Measurements from ENCODE around the gene SLC52A1. TPM values are rescaled to one million over a fixed set of nuclear protein-coding genes. Genes with fewer than 3 reads are reported as not detected.
A peak's percentile ranks its signal among the peaks of the same experiment; 100 is the strongest.

The SLC52A1 gene
- total and polyA plus RNA-seq, 5 donors from 2014 or later: 0.22 to 0.41 (median 0.27) TPM; not detected in 2

DNA sequence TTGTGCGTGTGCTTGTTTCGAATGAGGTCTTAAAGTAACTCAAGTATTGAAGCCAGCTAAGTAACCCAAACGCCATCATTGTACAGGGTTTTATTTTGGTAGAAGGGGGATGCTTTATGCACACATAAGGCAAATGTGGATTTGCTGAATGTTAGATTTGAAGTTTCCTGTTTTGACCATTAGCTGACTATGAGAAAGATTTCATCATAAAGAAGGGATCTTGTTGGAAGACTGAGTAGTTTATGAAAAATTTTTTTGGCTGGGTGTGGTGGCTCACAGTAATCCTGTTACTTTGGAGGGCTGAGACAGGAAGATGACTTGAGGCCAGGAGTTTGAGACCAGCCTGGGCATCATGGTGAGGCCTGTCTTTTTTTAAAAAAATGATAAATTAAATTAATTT, 33.0 kb upstream of the SLC52A1 start:
- no peak for ATAC-seq (ENCODE audit: low read depth in 2 of 2)
- Mint-ChIP-seq H3K9me3 (no peaks in the 10 kb centered on the region), H3K27me3 (peaks cover 13% of the 10 kb centered on the region), H3K27ac (no peak overlapping the region), H3K4me1 (peaks cover 0 to 3% (median 0%) of the 10 kb centered on the region in 4 donors), H3K36me3 (peaks cover 5% of the 10 kb centered on the region), H3K4me3 (no peak overlapping the region)
- H3K4me1 ChIP-seq (ENCODE audit: control insufficient read depth, insufficient read depth, low read length, poor library complexity, severe bottlenecking): no peaks in the 10 kb centered on the region
- no peaks in the 10 kb centered on the region for H3K9me3 ChIP-seq (ENCODE audit: control insufficient read depth in 2 of 2, low read length in 2 of 2)
- DNase-seq: no peak
- no peaks in the 10 kb centered on the region for H3K36me3 ChIP-seq (ENCODE audit: control insufficient read depth, insufficient read depth, low read length)
- H3K27ac ChIP-seq (ENCODE audit: insufficient read depth, low read length, poor library complexity, severe bottlenecking): no peak overlapping the region
- no peak overlapping the region for H3K4me3 ChIP-seq (ENCODE audit: low read depth, low read length)
- no peaks in the 10 kb centered on the region for H3K27me3 ChIP-seq (ENCODE audit: control insufficient read depth, insufficient read depth, low read length)

DNA sequence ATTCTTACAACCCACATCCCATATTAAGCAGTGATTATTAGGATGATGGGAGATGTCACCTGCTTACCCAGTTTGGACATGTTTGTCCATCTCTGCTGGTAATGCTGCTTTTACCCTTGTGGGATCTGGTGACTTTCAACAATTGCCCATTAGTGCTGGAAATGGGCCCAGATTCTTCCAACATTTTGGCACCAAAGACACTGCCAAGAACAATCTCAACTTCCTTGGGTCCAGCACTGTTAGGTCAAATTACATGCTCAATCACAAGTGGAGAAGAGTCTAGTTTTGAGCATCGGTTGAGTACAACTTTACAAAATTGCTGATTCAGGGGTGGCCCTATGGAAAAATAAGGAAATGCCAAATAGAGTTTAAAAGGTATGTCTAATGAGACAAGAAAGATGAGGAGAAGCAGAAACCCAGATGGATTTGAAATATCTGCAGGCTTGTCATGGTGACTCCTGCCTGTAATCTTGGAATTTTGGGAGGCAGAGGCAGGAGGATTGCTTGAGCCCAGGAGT, 30.1 kb upstream of the SLC52A1 start:
- Histone ChIP-seq H3K27ac (ENCODE audit: insufficient read depth, low read length, poor library complexity, severe bottlenecking) (no peak overlapping the region), H3K9me3 (ENCODE audit: control insufficient read depth in 2 of 2, low read length in 2 of 2) (no peaks in the 10 kb centered on the region), H3K4me3 (ENCODE audit: low read depth, low read length) (no peak overlapping the region), H3K36me3 (ENCODE audit: control insufficient read depth, insufficient read depth, low read length) (no peaks in the 10 kb centered on the region), H3K27me3 (ENCODE audit: control insufficient read depth, insufficient read depth, low read length) (no peaks in the 10 kb centered on the region), H3K4me1 (ENCODE audit: control insufficient read depth, insufficient read depth, low read length, poor library complexity, severe bottlenecking) (peaks cover 5% of the 10 kb centered on the region)
- DNase-seq (no peak), ATAC-seq (ENCODE audit: low read depth in 2 of 2) (no peak)
- no peaks in the 10 kb centered on the region for H3K9me3 Mint-ChIP-seq
- peaks cover 5% of the 10 kb centered on the region for H3K36me3 Mint-ChIP-seq
- H3K27me3 Mint-ChIP-seq: peaks cover 13% of the 10 kb centered on the region
- H3K27ac Mint-ChIP-seq: no peak overlapping the region
- H3K4me1 Mint-ChIP-seq: peaks cover 3 to 8% (median 6%) of the 10 kb centered on the region in 4 donors
- no peak overlapping the region for H3K4me3 Mint-ChIP-seq

DNA sequence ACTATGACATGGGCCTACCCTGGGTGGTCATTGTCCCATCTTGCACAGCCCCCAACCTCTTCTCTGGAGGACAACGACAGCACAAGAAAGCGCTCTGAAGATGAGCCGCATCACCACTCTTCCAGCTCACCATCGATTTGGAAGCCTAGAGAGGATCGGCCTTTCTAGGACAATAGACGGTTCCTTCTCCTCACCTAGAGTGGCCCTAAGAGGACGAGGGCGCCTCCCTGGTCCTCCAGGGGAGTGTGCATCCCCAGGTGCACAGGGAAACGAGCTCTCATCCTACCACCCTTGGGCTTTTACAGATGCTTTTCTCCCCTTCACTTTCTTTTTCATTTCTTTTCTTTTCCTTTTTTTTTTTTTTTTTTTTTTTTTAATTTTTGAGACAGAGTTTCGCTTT, 20.3 kb upstream of the SLC52A1 start:
- H3K27me3 ChIP-seq (ENCODE audit: control insufficient read depth, insufficient read depth, low read length): no peaks in the 10 kb centered on the region
- H3K9me3 ChIP-seq (ENCODE audit: control insufficient read depth in 2 of 2, low read length in 2 of 2): no peaks in the 10 kb centered on the region
- ATAC-seq (ENCODE audit: low read depth in 2 of 2): no peak
- no peak overlapping the region for H3K27ac ChIP-seq (ENCODE audit: insufficient read depth, low read length, poor library complexity, severe bottlenecking)
- DNase-seq: no peak
- H3K4me3 ChIP-seq (ENCODE audit: low read depth, low read length): no peak overlapping the region
- H3K36me3 ChIP-seq (ENCODE audit: control insufficient read depth, insufficient read depth, low read length): no peaks in the 10 kb centered on the region
- H3K4me3 Mint-ChIP-seq: peak overlapping the region in 1 of 4 donors; percentile 65
- peaks cover 3% of the 10 kb centered on the region for H3K36me3 Mint-ChIP-seq
- peaks cover 3% of the 10 kb centered on the region for H3K4me1 ChIP-seq (ENCODE audit: control insufficient read depth, insufficient read depth, low read length, poor library complexity, severe bottlenecking)
- peaks cover 0 to 1% (median 0%) of the 10 kb centered on the region in 7 donors for H3K9me3 Mint-ChIP-seq
- H3K27ac Mint-ChIP-seq: no peak overlapping the region
- no peaks in the 10 kb centered on the region for H3K27me3 Mint-ChIP-seq
- H3K4me1 Mint-ChIP-seq: peaks cover 0 to 15% (median 4%) of the 10 kb centered on the region in 4 donors

DNA sequence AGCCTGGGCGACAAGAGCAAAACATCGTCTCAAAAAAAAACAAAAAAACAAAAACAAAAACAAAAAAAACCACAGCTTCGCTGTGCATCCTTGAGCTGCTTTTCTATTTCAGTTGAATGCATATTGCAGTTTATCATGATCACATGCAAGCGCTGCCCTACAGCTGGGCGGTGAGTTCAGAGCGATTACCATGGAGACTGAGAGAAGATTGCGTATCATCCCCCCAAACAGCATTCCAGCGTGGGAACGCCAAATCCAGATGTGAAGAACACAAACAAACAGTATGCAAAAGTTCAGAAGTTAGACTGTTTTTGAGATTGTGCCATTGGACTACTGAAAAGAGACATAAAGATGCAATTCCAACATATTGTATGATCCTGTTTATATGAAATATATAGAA, 15.1 kb upstream of the SLC52A1 start:
- Mint-ChIP-seq H3K9me3 (peaks cover 0 to 2% (median 0%) of the 10 kb centered on the region in 7 donors), H3K27ac (peak overlapping the region; percentile 83 to 98 (median 98)), H3K4me1 (peaks cover 15 to 59% (median 35%) of the 10 kb centered on the region in 4 donors), H3K27me3 (no peaks in the 10 kb centered on the region), H3K4me3 (peak overlapping the region in 1 of 4 donors; percentile 80), H3K36me3 (peaks cover 3% of the 10 kb centered on the region)
- H3K27me3 ChIP-seq (ENCODE audit: control insufficient read depth, insufficient read depth, low read length): no peaks in the 10 kb centered on the region
- no peak for ATAC-seq (ENCODE audit: low read depth in 2 of 2)
- no peak for DNase-seq
- peaks cover 40% of the 10 kb centered on the region for H3K4me1 ChIP-seq (ENCODE audit: control insufficient read depth, insufficient read depth, low read length, poor library complexity, severe bottlenecking)
- H3K9me3 ChIP-seq (ENCODE audit: control insufficient read depth in 2 of 2, low read length in 2 of 2): no peaks in the 10 kb centered on the region
- no peaks in the 10 kb centered on the region for H3K36me3 ChIP-seq (ENCODE audit: control insufficient read depth, insufficient read depth, low read length)
- H3K27ac ChIP-seq (ENCODE audit: insufficient read depth, low read length, poor library complexity, severe bottlenecking): peak overlapping the region; percentile 47
- no peak overlapping the region for H3K4me3 ChIP-seq (ENCODE audit: low read depth, low read length)

DNA sequence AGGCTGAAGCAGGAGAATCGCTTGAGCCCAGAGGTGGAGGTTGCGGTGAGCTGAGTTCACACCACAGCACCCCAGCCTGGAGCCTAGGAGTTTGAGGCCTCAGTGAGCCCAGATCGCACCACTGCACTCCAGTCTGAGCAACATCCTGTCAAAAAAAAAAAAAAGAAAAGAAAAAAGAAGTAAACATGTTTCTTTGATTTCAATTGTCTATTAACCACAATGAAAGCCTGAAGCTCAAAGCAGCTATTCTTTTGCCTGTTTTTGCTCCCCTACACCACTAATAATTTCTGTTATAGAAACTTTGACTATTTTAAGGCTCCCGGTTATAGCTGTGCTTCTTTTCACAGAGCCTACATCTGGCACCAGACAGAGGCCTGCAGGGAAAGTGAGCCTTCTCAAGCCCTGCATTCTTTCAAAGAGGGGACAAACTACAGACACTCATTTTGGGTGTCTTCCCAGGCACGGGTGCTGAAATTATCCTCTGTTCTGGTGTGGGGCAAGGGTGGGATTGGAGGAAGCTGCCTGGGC, 14.2 kb upstream of the SLC52A1 start:
- Histone ChIP-seq H3K9me3 (ENCODE audit: control insufficient read depth in 2 of 2, low read length in 2 of 2) (no peaks in the 10 kb centered on the region), H3K27me3 (ENCODE audit: control insufficient read depth, insufficient read depth, low read length) (no peaks in the 10 kb centered on the region), H3K36me3 (ENCODE audit: control insufficient read depth, insufficient read depth, low read length) (no peaks in the 10 kb centered on the region), H3K4me1 (ENCODE audit: control insufficient read depth, insufficient read depth, low read length, poor library complexity, severe bottlenecking) (peaks cover 44% of the 10 kb centered on the region), H3K27ac (ENCODE audit: insufficient read depth, low read length, poor library complexity, severe bottlenecking) (peak overlapping the region; percentile 47), H3K4me3 (ENCODE audit: low read depth, low read length) (peak overlapping the region; percentile 69)
- Mint-ChIP-seq H3K36me3 (peaks cover 3% of the 10 kb centered on the region), H3K4me3 (peak overlapping the region; percentile 72 to 94 (median 81)), H3K4me1 (peaks cover 19 to 68% (median 36%) of the 10 kb centered on the region in 4 donors), H3K27ac (peak overlapping the region; percentile 95 to 98 (median 98)), H3K27me3 (no peaks in the 10 kb centered on the region), H3K9me3 (peaks cover 0 to 2% (median 0%) of the 10 kb centered on the region in 7 donors)
- DNase-seq: peak; percentile 51 to 86 (median 81)
- peak; percentile 97 to 98 for ATAC-seq (ENCODE audit: low read depth in 2 of 2)

DNA sequence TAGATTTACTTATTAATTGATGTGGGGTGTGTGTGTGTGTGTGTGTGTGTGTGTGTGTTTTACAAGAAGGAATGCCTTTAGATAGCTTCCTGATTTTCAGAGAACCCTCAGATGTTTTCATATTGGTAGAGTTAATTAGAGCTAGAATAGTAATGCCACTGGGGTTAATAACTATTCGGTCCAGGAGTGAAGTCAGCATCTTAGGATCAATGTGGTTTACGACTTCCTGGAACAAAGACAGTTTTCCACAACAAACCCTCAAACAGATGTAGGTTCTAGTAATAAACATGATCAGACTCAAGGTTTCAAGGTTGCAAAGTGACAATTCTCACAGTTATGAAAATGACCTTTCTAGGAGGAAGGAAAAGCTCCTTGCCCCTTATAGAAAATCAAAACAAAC, 12.2 kb upstream of the SLC52A1 start:
- peak overlapping the region; percentile 41 to 80 (median 58) for H3K4me3 Mint-ChIP-seq
- H3K27me3 ChIP-seq (ENCODE audit: control insufficient read depth, insufficient read depth, low read length): no peaks in the 10 kb centered on the region
- peaks cover 44% of the 10 kb centered on the region for H3K4me1 ChIP-seq (ENCODE audit: control insufficient read depth, insufficient read depth, low read length, poor library complexity, severe bottlenecking)
- H3K4me1 Mint-ChIP-seq: peaks cover 19 to 79% (median 42%) of the 10 kb centered on the region in 4 donors
- no peaks in the 10 kb centered on the region for H3K9me3 ChIP-seq (ENCODE audit: control insufficient read depth in 2 of 2, low read length in 2 of 2)
- H3K36me3 Mint-ChIP-seq: no peaks in the 10 kb centered on the region
- peaks cover 0 to 2% (median 0%) of the 10 kb centered on the region in 7 donors for H3K9me3 Mint-ChIP-seq
- DNase-seq (peak in 1 of 3 donors; percentile 33), ATAC-seq (ENCODE audit: low read depth in 2 of 2) (no peak)
- H3K4me3 ChIP-seq (ENCODE audit: low read depth, low read length): peak overlapping the region; percentile 37
- H3K27ac Mint-ChIP-seq: peak overlapping the region; percentile 95 to 98 (median 98)
- no peaks in the 10 kb centered on the region for H3K27me3 Mint-ChIP-seq
- no peaks in the 10 kb centered on the region for H3K36me3 ChIP-seq (ENCODE audit: control insufficient read depth, insufficient read depth, low read length)
- no peak overlapping the region for H3K27ac ChIP-seq (ENCODE audit: insufficient read depth, low read length, poor library complexity, severe bottlenecking)

DNA sequence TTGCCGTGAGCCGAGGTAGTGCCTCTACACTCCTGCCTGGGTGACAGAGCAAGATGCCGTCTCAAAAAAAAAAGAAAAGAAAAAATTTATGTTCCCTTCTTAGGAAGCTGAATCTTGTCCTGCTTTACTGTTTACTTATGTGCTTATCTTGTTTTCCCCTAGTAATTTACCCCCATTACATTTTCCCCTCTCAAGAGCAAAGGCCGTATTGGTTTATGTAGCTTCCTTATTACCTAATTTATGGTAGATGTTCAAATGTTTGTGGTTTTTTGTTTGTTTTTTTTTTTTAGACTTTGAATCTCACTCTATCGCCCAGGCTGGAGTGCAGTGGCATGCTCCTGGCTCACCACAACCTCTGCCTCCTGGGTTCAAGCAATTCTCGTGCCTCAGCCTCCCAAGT, 10.3 kb upstream of the SLC52A1 start:
- Mint-ChIP-seq H3K27ac (peak overlapping the region; percentile 76 to 87 (median 82)), H3K9me3 (peaks cover 0 to 2% (median 0%) of the 10 kb centered on the region in 7 donors), H3K4me1 (peaks cover 23 to 82% (median 43%) of the 10 kb centered on the region in 4 donors), H3K27me3 (no peaks in the 10 kb centered on the region), H3K4me3 (peak overlapping the region; percentile 15 to 66 (median 44)), H3K36me3 (no peaks in the 10 kb centered on the region)
- Histone ChIP-seq H3K36me3 (ENCODE audit: control insufficient read depth, insufficient read depth, low read length) (no peaks in the 10 kb centered on the region), H3K9me3 (ENCODE audit: control insufficient read depth in 2 of 2, low read length in 2 of 2) (no peaks in the 10 kb centered on the region), H3K27me3 (ENCODE audit: control insufficient read depth, insufficient read depth, low read length) (no peaks in the 10 kb centered on the region), H3K27ac (ENCODE audit: insufficient read depth, low read length, poor library complexity, severe bottlenecking) (no peak overlapping the region), H3K4me3 (ENCODE audit: low read depth, low read length) (no peak overlapping the region), H3K4me1 (ENCODE audit: control insufficient read depth, insufficient read depth, low read length, poor library complexity, severe bottlenecking) (peaks cover 46% of the 10 kb centered on the region)
- no peak for ATAC-seq (ENCODE audit: low read depth in 2 of 2)
- DNase-seq: no peak

DNA sequence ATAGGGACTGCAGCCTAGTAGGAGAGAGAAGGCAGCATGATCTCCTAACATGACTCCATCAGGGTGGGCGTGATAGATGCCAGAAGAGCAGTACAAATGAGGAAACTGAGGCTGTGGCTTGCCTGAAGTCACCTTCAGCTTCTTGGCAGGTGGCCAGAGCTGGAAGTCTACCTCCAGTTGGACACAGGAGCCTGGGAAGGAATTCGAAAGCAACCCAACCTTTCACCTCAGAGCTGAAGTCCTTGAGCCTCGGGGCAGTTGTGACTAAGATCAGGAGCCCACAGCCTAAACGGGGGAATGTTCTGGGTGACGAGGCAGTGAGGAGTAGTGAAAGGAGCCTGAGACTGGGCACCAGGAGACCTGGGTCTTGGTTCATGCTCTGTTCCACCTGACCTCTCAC, 9.4 kb upstream of the SLC52A1 start:
- Histone ChIP-seq H3K36me3 (ENCODE audit: control insufficient read depth, insufficient read depth, low read length) (no peaks in the 10 kb centered on the region), H3K27ac (ENCODE audit: insufficient read depth, low read length, poor library complexity, severe bottlenecking) (no peak overlapping the region), H3K4me3 (ENCODE audit: low read depth, low read length) (no peak overlapping the region), H3K4me1 (ENCODE audit: control insufficient read depth, insufficient read depth, low read length, poor library complexity, severe bottlenecking) (peaks cover 38% of the 10 kb centered on the region), H3K9me3 (ENCODE audit: control insufficient read depth in 2 of 2, low read length in 2 of 2) (no peaks in the 10 kb centered on the region), H3K27me3 (ENCODE audit: control insufficient read depth, insufficient read depth, low read length) (no peaks in the 10 kb centered on the region)
- peaks cover 20 to 80% (median 38%) of the 10 kb centered on the region in 4 donors for H3K4me1 Mint-ChIP-seq
- no peak for DNase-seq
- H3K27ac Mint-ChIP-seq: peak overlapping the region in 2 of 3 donors; percentile 77 to 82
- H3K36me3 Mint-ChIP-seq: no peaks in the 10 kb centered on the region
- no peaks in the 10 kb centered on the region for H3K27me3 Mint-ChIP-seq
- ATAC-seq (ENCODE audit: low read depth in 2 of 2): no peak
- peaks cover 0 to 2% (median 0%) of the 10 kb centered on the region in 7 donors for H3K9me3 Mint-ChIP-seq
- no peak overlapping the region for H3K4me3 Mint-ChIP-seq
